ENCODE data around the gene SRRD. TPM values are rescaled to one million over a fixed set of nuclear protein-coding genes. Genes with fewer than 3 reads are reported as not detected.

The SRRD gene
- total RNA-seq, 6 donors from 2014 or later: 6.2 to 25.9 (median 11.3) TPM

- no peak overlapping the region for H3K27ac ChIP-seq
- H3K4me1 ChIP-seq: no peaks in the 10 kb centered on the region
- H3K27me3 ChIP-seq: no peaks in the 10 kb centered on the region
- H3K4me3 ChIP-seq: no peak overlapping the region
- peaks cover 0 to 11% (median 4%) of the 10 kb centered on the region in 4 donors for H3K36me3 ChIP-seq
- no peak for DNase-seq
- 68 to 72% methylated on average over 13 to 15 of the region's 15 CpGs for WGBS, 2 donors
- no peak for ATAC-seq (ENCODE audit: low FRiP score in 2 of 2)
- TF ChIP-seq POLR2AphosphoS5 (IDR thresholded peaks at IDR 0.05) (no peak), POLR2A (IDR thresholded peaks at IDR 0.05) (no peak), EP300 (IDR thresholded peaks at IDR 0.05) (no peak), CTCF (IDR thresholded peaks at IDR 0.05) (no peak)
- no peaks in the 10 kb centered on the region for H3K9me3 ChIP-seq
Measured at GRCh38 chr22:26445577-26446275, 38.0 kb upstream of the SRRD start.

GRCh38 chr22:26446808-26447515, 36.7 kb upstream of the SRRD start:
- no peaks in the 10 kb centered on the region for H3K9me3 ChIP-seq
- no peak for ATAC-seq (ENCODE audit: low FRiP score in 2 of 2)
- TF ChIP-seq POLR2A (IDR thresholded peaks at IDR 0.05) (no peak), EP300 (IDR thresholded peaks at IDR 0.05) (no peak), CTCF (IDR thresholded peaks at IDR 0.05) (no peak), POLR2AphosphoS5 (IDR thresholded peaks at IDR 0.05) (no peak)
- no peaks in the 10 kb centered on the region for H3K27me3 ChIP-seq
- peaks cover 2 to 21% (median 13%) of the 10 kb centered on the region in 4 donors for H3K36me3 ChIP-seq
- H3K4me1 ChIP-seq: no peaks in the 10 kb centered on the region
- no peak for DNase-seq
- no peak overlapping the region for H3K4me3 ChIP-seq
- H3K27ac ChIP-seq: no peak overlapping the region
- 89 to 91% methylated on average over 17 of the region's 17 CpGs for WGBS, 2 donors

DNA sequence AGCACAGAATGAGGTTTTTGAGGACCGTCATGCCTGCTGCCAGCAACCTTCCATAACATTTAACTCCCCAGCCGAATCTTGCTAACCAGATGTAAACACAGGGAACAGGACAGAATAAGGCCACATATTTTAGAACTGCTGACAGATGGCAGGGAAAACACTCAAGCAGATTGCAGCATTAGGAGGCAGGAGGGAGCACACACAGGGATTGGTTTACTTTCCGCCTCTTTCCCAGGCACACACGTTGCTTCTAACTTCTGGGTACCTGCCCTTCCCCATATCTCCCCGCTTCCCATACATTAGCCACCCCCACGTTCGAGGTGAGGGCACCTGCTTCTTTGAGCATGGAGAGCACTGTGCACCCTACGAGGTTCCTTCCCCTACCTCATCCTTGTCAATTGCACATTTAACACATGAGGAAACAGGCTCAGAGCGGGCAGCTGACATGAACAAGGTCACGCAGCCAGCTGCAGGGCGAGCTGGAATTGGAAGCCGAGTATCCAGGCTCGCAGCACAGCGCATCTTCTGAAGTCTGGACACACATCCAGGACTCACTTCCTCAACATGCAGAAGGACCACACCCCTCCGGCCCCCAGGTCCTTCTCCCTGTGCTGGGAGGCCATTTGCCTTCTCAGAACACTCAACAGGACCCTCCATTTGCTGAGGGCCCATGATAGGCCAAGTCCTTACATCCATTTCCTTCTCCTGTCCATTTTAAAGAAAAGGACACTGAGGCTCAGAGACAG, 35.9 kb upstream of the SRRD start:
- TF ChIP-seq POLR2A (IDR thresholded peaks at IDR 0.05) (no peak), CTCF (IDR thresholded peaks at IDR 0.05) (no peak), POLR2AphosphoS5 (IDR thresholded peaks at IDR 0.05) (no peak), EP300 (IDR thresholded peaks at IDR 0.05) (no peak)
- H3K27me3 ChIP-seq: no peaks in the 10 kb centered on the region
- DNase-seq (no peak), ATAC-seq (ENCODE audit: low FRiP score in 2 of 2) (no peak)
- H3K4me3 ChIP-seq: no peak overlapping the region
- H3K4me1 ChIP-seq: no peaks in the 10 kb centered on the region
- 72 to 82% methylated on average over 15 of the region's 15 CpGs for WGBS, 2 donors
- no peak overlapping the region for H3K27ac ChIP-seq
- H3K36me3 ChIP-seq: peaks cover 5 to 29% (median 20%) of the 10 kb centered on the region in 4 donors
- no peaks in the 10 kb centered on the region for H3K9me3 ChIP-seq

DNA sequence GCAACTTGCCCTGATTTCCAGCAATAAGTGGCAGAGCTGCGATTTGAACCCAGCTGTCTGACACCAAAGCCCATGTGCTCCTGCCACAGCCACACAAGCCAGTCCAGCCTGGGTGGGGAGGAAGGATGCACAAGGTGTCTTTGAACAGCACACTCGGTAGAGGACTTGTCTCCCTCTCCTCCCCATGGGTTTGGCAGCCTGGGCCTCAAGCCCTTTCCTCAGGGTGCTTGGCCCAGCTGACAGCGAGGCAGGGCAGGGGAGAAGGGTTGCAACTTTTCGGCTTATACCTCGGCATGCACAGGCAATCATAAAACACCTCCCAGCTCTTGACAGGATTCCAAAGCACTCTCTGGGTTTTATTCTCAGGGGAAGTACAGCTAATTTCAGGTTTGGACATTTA, 35.3 kb upstream of the SRRD start:
- no peak for ATAC-seq (ENCODE audit: low FRiP score in 2 of 2)
- DNase-seq: no peak
- TF ChIP-seq CTCF (IDR thresholded peaks at IDR 0.05) (no peak), POLR2A (IDR thresholded peaks at IDR 0.05) (no peak), EP300 (IDR thresholded peaks at IDR 0.05) (no peak), POLR2AphosphoS5 (IDR thresholded peaks at IDR 0.05) (no peak)
- Histone ChIP-seq H3K36me3 (peaks cover 5 to 35% (median 26%) of the 10 kb centered on the region in 4 donors), H3K9me3 (no peaks in the 10 kb centered on the region), H3K4me1 (no peaks in the 10 kb centered on the region), H3K27ac (no peak overlapping the region), H3K4me3 (no peak overlapping the region), H3K27me3 (no peaks in the 10 kb centered on the region)
- 61% methylated on average over 4 to 5 of the region's 5 CpGs for WGBS, 2 donors

All from upper lobe of left lung (tissue), 6 donors.